ENCODE measurements around the gene KLC4.
A peak's percentile ranks its signal among the peaks of the same experiment; 100 is the strongest.
"Not testable (repeated sequence)": the region's sequence is repeated elsewhere in the genome, so short reads cannot be mapped to it uniquely, and the experiment has no call there.

KLC4 gene

DNA sequence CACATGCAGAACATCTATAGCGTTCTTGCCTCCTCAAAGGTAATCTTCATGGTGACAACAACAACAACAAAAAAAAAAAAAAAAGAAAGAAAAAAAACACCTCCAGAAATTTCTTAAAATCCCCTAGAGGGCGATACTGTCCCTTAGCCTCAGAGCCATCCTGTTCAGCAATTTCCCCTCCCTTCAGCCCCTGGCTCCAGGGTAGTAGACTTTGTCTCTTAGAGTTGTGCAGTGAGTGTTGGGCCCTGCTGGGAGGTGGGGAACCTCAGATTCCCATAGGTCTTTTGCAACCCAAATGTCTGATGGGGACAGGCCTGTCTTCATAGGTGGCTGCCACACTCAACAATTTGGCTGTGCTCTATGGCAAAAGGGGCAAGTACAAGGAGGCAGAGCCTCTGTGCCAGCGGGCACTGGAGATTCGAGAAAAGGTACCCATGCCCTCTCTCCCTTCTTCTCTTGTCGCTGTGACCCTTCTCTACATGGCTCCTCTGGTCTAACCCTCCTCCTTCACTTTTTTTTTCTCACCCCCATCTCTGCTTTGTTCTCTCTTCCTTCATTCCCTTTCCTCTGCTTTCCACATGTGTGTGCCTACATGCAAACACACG is 10.7 kb downstream of the KLC4 start:
- no peak for DNase-seq (ENCODE audit: low read depth in 2 of 2)

- DNase-seq (ENCODE audit: low read depth in 2 of 2), result no peak
Observed at GRCh38 chr6:43074847-43075669, 15.6 kb downstream of the KLC4 start.

DNA sequence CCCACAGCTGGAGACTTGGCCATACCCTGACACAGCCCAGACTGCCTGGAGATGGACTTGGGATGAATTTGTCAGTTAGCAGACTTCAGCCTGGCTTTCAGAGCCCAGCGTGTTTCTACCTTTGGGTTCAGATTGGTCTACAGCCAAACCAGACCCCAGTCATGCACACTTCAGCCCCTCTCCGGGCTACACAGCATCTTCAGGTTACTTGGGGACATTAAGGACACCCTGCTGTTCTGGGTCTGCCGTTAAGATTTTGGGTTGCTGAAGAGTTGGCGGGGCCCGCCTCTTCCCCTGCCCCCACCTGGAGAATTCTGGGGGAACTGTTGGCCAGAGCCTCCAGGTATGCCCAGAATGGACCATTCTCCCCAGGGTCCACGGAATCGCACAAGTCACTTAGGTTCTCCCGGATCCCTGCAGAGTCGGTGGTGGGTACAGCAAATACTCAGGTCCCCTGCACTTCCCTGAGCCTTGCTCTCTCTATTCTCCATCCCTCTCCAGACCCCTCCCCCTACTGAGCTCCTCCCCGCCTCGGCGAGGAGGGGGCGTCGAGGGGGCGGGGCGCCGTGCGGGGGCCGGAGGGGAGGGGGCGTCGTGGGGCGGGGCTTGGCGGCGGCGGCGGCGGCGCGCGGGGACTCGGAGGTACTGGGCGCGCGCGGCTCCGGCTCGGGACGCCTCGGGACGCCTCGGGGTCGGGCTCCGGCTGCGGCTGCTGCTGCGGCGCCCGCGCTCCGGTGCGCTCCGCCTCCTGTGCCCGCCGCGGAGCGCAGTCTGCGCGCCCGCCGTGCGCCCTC is 16.4 kb downstream of the KLC4 start, which contains the start of gene PTK7:
TSS of gene PTK7 (plus strand) at position 645 of the 794 bp plus-strand sequence. CDS start 175 bp downstream, outside the sequence.
- DNase-seq (ENCODE audit: low read depth in 2 of 2), result peak; percentile 34 to 46

DNA sequence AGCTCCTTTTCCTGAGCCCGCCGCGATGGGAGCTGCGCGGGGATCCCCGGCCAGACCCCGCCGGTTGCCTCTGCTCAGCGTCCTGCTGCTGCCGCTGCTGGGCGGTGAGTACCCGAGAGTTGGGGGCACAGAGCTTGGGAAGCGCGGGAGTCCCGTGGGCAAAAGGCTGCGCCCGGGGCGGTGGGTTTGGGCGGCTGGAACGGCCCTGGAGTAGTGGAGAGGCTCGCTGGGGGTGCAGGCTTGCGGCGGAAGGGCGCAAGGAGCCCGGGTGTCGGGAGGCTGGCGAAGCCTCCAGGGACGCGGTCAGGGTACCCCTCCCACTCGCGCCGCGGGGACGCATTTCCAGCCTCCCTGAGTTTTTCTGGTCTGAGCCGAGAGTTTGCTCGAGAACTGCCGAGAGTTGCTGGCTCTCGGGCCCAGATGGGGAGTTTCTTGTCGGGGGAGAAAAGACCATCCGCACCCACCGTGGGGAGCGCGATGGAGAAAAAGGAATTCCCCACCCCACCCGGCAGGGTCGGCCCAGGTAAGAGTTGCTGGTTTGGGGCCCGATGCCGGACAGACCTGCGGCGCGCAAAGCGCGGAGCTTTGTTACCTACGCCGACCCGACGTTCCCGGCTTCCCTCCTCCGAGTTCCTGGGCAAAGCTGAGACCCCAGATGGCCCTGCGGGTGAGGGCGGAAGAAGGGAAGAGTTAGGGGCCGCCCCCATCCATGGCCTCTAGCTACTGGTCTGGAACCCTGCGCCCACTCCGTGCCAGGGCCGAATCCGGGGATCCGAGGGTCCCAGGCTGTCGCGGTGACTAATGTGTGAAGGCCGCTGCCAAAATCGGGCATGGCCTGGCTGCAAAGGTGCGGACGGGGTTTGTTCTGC is 17.3 kb downstream of the KLC4 start:
- no peak for DNase-seq (ENCODE audit: low read depth in 2 of 2)

- DNase-seq (ENCODE audit: low read depth in 2 of 2), result no peak
Observed at GRCh38 chr6:43077333-43077809, 17.9 kb downstream of the KLC4 start.

- DNase-seq (ENCODE audit: low read depth in 2 of 2), result no peak
Observed at GRCh38 chr6:43077981-43078511, 18.6 kb downstream of the KLC4 start.

- no peak for DNase-seq (ENCODE audit: low read depth in 2 of 2)
Observed at GRCh38 chr6:43078691-43079090, 19.3 kb downstream of the KLC4 start.

DNA sequence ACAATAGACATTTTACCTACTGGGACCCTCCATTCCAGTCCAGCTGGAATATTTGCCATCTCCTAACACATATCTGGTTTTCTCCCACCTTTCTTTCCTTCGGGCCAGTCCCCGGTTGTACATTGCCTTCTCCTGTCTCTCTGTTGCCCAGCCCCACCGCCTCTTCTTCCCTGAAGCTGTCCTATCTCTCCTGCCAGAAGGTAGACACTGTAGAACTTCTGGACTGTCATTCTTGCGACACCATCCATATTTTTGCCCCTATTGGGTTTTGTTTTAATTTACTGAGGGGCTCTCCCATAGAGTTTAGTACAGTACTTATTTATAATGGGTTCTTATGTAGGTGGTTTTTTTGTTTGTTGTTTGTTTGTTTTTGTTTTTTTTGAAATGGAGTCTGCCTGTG is 21.6 kb downstream of the KLC4 start:
- DNase-seq (ENCODE audit: low read depth in 2 of 2), result no peak

- DNase-seq (ENCODE audit: low read depth in 2 of 2), result not testable (repeated sequence)
Observed at GRCh38 chr6:43081922-43082321, 22.5 kb downstream of the KLC4 start.

GRCh38 chr6:43082806-43083655 is 23.6 kb downstream of the KLC4 start:
- DNase-seq (ENCODE audit: low read depth in 2 of 2), result no peak

GRCh38 chr6:43086022-43086658 is 26.7 kb downstream of the KLC4 start:
- no peak for DNase-seq (ENCODE audit: low read depth in 2 of 2)

DNA sequence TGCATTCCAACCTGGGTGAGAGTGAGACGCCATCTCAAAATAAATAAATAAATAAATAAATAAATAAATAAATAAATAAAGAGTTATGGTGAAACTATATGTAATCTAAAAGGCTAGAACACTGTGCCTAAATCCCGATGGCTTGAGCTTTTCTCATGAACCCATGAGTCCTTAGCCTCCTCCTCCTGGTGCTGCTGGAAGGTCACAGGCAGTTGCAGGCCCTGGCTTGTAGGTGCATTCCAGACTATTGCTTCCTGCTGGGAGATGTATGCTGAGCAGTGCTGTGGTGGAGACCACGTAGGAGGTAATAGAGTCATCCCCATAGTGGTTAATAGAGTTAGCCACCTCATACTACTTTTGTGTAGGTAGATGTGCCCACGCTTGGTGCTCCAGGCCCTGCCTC is 29.2 kb downstream of the KLC4 start:
- DNase-seq (ENCODE audit: low read depth in 2 of 2), result no peak

- DNase-seq (ENCODE audit: low read depth in 2 of 2), result no peak
Observed at GRCh38 chr6:43089467-43089866, 30.0 kb downstream of the KLC4 start.

GRCh38 chr6:43089874-43090558 is 30.6 kb downstream of the KLC4 start:
- no peak for DNase-seq (ENCODE audit: low read depth in 2 of 2)

DNA sequence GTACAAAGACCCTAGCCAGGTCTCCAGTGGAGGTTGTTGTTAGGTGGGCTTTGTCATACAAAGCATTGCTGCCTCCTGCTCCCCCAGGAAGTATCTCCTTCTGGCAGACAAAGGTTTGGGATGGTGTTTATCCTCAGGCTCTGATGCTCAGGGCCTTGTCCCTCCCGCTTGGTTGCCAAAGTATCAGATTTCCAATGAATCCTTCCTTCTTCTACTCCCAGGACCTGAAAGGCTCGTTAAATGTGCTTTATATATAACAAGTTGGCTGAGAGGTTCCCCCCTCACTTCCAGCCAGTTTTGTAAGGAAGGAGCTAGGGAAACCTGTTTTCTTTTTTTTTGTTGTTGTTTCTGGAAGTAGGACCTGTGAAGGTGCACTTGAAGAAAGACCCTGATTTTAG is 31.1 kb downstream of the KLC4 start:
- no peak for DNase-seq (ENCODE audit: low read depth in 2 of 2)

DNA sequence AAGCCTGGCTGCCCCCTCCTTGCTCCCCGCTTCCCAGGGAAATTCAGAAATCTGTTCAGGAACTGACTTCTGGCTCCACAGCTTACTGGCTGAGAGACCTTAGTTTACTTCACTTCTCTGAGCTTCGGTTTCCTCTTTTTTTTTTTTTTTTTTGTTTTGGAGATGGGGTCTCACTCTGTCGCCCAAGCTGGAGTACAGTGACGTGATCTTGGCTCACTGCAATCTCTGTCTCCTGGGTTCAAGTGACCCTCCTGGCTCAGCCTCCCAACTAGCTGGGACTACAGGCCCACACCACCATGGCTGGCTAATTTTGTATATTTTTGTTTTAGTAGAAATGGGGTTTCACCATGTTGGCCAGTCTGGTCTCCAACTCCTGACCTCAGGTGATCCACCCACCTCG is 31.6 kb downstream of the KLC4 start:
- no peak for DNase-seq (ENCODE audit: low read depth in 2 of 2)

DNA sequence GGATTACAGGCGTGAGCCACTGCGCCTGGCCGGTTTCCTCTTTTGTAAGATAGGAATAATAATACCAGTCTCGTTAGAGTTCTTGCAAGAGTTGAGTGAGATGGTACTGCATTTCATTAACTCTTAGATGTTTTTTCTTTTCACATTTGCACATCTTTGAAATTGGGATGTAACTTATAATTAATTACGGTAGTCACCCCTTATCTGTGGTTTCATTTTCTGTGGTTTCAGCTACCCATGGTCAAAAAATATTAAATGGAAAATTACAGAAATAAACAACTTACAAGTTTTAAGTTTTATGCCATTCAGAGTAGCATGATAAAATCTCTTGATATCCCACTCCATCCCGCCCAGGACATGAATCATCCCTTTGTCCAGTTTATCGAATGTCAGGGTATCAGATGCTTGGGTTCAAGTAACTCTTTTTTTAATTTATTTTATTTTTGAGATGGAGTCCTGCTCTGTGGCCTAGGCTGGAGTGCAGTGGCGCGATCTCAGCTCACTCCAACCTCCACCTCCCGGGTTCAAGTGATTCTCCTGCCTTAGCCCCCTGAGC is 32.1 kb downstream of the KLC4 start:
- no peak for DNase-seq (ENCODE audit: low read depth in 2 of 2)

- DNase-seq (ENCODE audit: low read depth in 2 of 2), result no peak
Observed at GRCh38 chr6:43092635-43093034, 33.2 kb downstream of the KLC4 start.
